ENCODE data around the gene MACF1. TPM values are rescaled to one million over a fixed set of nuclear protein-coding genes. Genes with fewer than 3 reads are reported as not detected.

Gene MACF1
- total and polyA plus RNA-seq, 2 of the 13 experiments (the other 11 are each of a cell fraction or from before 2014, with no cell fraction given): 36.7 to 65.4 TPM

DNA sequence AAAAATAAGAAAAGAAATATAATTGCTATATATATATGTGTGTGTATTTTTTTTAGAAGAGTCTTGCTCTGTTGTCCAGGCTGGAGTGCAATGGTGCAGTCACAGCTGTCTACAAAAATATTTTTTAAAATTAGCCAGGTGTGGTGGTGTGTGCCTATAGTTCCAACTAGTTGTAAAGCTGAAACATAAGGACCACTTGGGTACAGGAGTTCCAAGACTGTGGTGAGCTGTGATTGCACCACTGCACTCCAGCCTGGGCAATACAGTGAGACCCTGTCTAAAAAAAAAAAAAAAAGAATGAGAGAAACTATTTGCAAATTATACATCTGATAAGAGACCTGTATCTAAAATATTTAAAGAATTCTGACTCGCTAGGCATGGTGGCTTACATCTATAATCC lies 328.9 kb downstream of the MACF1 start:
- BruUV-seq (replicated peaks): no TSS peak
- intact Hi-C loops (cut with micrococcal nuclease; ENCODE audit: unreplicated experiment) (loop anchor here (10.0 kb wide), 1 partner anchor 69 kb away; no protein-coding TSS in a partner anchor), in situ Hi-C loops (cut with HindIII; ENCODE audit: extremely low pct_ligation_motif_present, low pct_unique_long_range_greater_than_20kb) (loop anchor here (25.0 kb wide), 1 partner anchor 446 kb away; no protein-coding TSS in a partner anchor)
- Histone ChIP-seq H3K27ac (ENCODE audit: extremely low read length, insufficient read depth, low read length) (no peak overlapping the region), H3K4me1 (ENCODE audit: insufficient read depth, low read length) (no peaks in the 10 kb centered on the region), H3K36me3 (replicated peaks in 1 of 2; ENCODE audit: control insufficient read depth in 1 of 2, insufficient read depth in 2 of 2, low read length in 2 of 2) (no peaks in the 10 kb centered on the region), H3K4me3 (replicated peaks in 1 of 3; ENCODE audit: insufficient read depth in 1 of 3, low read depth in 2 of 3, low read length in 3 of 3) (no peak overlapping the region), H3K9me3 (ENCODE audit: low read length) (no peaks in the 10 kb centered on the region), H3K9ac (ENCODE audit: insufficient read depth, low read depth, low read length) (no peak overlapping the region), H3K79me2 (ENCODE audit: insufficient read depth, low read length) (no peaks in the 10 kb centered on the region), H2AFZ (ENCODE audit: low read length) (no peak overlapping the region), H4K20me1 (ENCODE audit: insufficient read depth, low read length) (no peaks in the 10 kb centered on the region), H3K4me2 (ENCODE audit: low read depth, low read length) (no peak overlapping the region), H3K27me3 (ENCODE audit: control insufficient read depth in 1 of 2, insufficient read depth in 2 of 2, low read length in 2 of 2) (no peaks in the 10 kb centered on the region)
- DNase-seq (ENCODE audit: low spot score) (no peak), FAIRE-seq (no peak), ATAC-seq (no peak)
- TF ChIP-seq, protein P1, sequence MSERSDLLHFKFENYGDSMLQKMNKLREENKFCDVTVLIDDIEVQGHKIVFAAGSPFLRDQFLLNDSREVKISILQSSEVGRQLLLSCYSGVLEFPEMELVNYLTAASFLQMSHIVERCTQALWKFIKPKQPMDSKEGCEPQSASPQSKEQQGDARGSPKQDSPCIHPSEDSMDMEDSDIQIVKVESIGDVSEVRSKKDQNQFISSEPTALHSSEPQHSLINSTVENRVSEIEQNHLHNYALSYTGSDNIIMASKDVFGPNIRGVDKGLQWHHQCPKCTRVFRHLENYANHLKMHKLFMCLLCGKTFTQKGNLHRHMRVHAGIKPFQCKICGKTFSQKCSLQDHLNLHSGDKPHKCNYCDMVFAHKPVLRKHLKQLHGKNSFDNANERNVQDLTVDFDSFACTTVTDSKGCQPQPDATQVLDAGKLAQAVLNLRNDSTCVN (CRISPR knock-in tag; IDR thresholded peaks at IDR 0.05; ENCODE audit: borderline replicate concordance): no peak
- no peak for TF ChIP-seq RCOR2 (CRISPR knock-in tag; IDR thresholded peaks at IDR 0.05)
- no peak for TF ChIP-seq TCF7L2 (IDR thresholded peaks at IDR 0.05; ENCODE audit: low read depth, low read length)
- no peak for TF ChIP-seq ZNF557 (CRISPR knock-in tag; IDR thresholded peaks at IDR 0.05)
- no peak for TF ChIP-seq TOE1 (CRISPR knock-in tag; IDR thresholded peaks at IDR 0.05)
- TF ChIP-seq, protein P2, sequence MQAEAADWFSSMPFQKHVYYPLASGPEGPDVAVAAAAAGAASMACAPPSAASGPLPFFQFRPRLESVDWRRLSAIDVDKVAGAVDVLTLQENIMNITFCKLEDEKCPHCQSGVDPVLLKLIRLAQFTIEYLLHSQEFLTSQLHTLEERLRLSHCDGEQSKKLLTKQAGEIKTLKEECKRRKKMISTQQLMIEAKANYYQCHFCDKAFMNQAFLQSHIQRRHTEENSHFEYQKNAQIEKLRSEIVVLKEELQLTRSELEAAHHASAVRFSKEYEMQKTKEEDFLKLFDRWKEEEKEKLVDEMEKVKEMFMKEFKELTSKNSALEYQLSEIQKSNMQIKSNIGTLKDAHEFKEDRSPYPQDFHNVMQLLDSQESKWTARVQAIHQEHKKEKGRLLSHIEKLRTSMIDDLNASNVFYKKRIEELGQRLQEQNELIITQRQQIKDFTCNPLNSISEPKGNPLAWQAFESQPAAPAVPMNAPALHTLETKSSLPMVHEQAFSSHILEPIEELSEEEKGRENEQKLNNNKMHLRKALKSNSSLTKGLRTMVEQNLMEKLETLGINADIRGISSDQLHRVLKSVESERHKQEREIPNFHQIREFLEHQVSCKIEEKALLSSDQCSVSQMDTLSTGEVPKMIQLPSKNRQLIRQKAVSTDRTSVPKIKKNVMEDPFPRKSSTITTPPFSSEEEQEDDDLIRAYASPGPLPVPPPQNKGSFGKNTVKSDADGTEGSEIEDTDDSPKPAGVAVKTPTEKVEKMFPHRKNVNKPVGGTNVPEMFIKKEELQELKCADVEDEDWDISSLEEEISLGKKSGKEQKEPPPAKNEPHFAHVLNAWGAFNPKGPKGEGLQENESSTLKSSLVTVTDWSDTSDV (CRISPR knock-in tag; IDR thresholded peaks at IDR 0.05): no peak
- TF ChIP-seq, protein P3, sequence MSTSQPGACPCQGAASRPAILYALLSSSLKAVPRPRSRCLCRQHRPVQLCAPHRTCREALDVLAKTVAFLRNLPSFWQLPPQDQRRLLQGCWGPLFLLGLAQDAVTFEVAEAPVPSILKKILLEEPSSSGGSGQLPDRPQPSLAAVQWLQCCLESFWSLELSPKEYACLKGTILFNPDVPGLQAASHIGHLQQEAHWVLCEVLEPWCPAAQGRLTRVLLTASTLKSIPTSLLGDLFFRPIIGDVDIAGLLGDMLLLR (CRISPR knock-in tag; IDR thresholded peaks at IDR 0.05): no peak
- TF ChIP-seq NFATC3 (CRISPR knock-in tag; IDR thresholded peaks at IDR 0.05): no peak
- no peak for TF ChIP-seq ZFX (CRISPR knock-in tag; IDR thresholded peaks at IDR 0.05; ENCODE audit: low read depth)
- TF ChIP-seq ADNP (CRISPR knock-in tag; IDR thresholded peaks at IDR 0.05): no peak
- TF ChIP-seq GATAD1 (CRISPR knock-in tag; IDR thresholded peaks at IDR 0.05): no peak
- no peak for TF ChIP-seq ZNF317 (CRISPR knock-in tag; IDR thresholded peaks at IDR 0.05)
- TF ChIP-seq SETDB1 (CRISPR knock-in tag; IDR thresholded peaks at IDR 0.05; ENCODE audit: borderline replicate concordance): no peak
- TF ChIP-seq PBX2 (CRISPR knock-in tag; IDR thresholded peaks at IDR 0.05): no peak
- TF ChIP-seq GABPA (IDR thresholded peaks at IDR 0.05; ENCODE audit: low read depth, low read length): no peak
- no peak for TF ChIP-seq GABPA (CRISPR knock-in tag; IDR thresholded peaks at IDR 0.05; ENCODE audit: low read depth)
- TF ChIP-seq CBFB (CRISPR knock-in tag; IDR thresholded peaks at IDR 0.05): no peak
- no peak for TF ChIP-seq ZNF879 (CRISPR knock-in tag; IDR thresholded peaks at IDR 0.05)
- WGBS (ENCODE audit: low lambda C conversion rate): 89% methylated on average over 1 of the region's 1 CpG
- CTCF ChIA-PET (ENCODE audit: low intra/inter-chr PET ratio, low total read pairs): no interaction called here
- POLR2A ChIA-PET: no interaction called here

All from HepG2 (cell line).